OCI-LY3 (cell line): Measurements from ENCODE around the gene WFDC5.
"Not testable (repeated sequence)": the region's sequence is repeated elsewhere in the genome, so short reads cannot be mapped to it uniquely, and the experiment has no call there.

Experiments used
- H2AFZ ChIP-seq: fragments of 200-600, 300-600 bp; shearing (Covaris generic); 2 replicates; pipeline ENCODE4 v1.6.0; 2014; ENCODE audit warnings: antibody characterized with exemption, low read depth, low read length
- H3K27ac ChIP-seq: fragments of 200-600, 300-600 bp; sonication (generic); 2 replicates; pipeline ENCODE4 v1.5.1; 2014; ENCODE audit warnings: mild to moderate bottlenecking, low read length, moderate library complexity, mixed read lengths
- H3K27me3 ChIP-seq: fragments of 200-600, 300-600 bp; sonication (generic); 2 replicates; pipeline ENCODE4 v1.6.1; 2014; ENCODE audit warnings: low read depth, low read length, mixed read lengths
- H3K36me3 ChIP-seq: fragments of 200-600, 300-600 bp; sonication (generic); replicated peaks from 2 replicates; pipeline ENCODE3; 2014; ENCODE audit warnings: low read depth, low read length, mixed read lengths
- H3K4me1 ChIP-seq: fragments of 300-600, 200-600 bp; sonication (generic); 2 replicates; pipeline ENCODE4 v1.6.1; 2014; ENCODE audit warnings: low read length, mixed read lengths
- H3K4me2 ChIP-seq: fragments of 200-600, 300-600 bp; sonication (generic); 2 replicates; pipeline ENCODE4 v1.6.1; 2014; ENCODE audit warnings: low read length, mixed read lengths
- H3K4me3 ChIP-seq: fragments of 300-600, 200-600 bp; sonication (generic); 2 replicates; pipeline ENCODE4 v1.5.1; 2014; ENCODE audit warnings: antibody characterized with exemption, mild to moderate bottlenecking, low read length, moderate library complexity
- H3K79me2 ChIP-seq: fragments of 300-600, 200-600 bp; shearing (Covaris generic); 2 replicates; pipeline ENCODE4 v1.6.1; 2014; ENCODE audit warnings: mild to moderate bottlenecking, low read length, mixed read lengths
- H3K9ac ChIP-seq: fragments of 300-600, 200-600 bp; shearing (Covaris generic); 2 replicates; pipeline ENCODE4 v1.6.0; 2014; ENCODE audit warnings: mild to moderate bottlenecking, low read length, moderate library complexity
- H3K9me3 ChIP-seq: fragments of 200-600, 300-600 bp; shearing (Covaris generic); 2 replicates; pipeline ENCODE4 v1.6.1; 2014; ENCODE audit warnings: low read length, mixed read lengths; ENCODE audit not compliant: insufficient read depth
- H4K20me1 ChIP-seq: fragments of 200-600, 300-600 bp; sonication (generic); 2 replicates; pipeline ENCODE4 v1.6.1; 2016; ENCODE audit warnings: low read length, mixed read lengths; ENCODE audit not compliant: insufficient read depth
- EZH2phosphoT487 ChIP-seq: fragments of 200-600 bp; shearing (Covaris generic); IDR thresholded peaks from 2 replicates; pipeline ENCODE4 v1.6.1; 2018; ENCODE audit warnings: antibody characterized with exemption, mixed run types, low read depth
- TF ChIP-seq, protein P1 (sequence below): fragments of 200-600, 300-600 bp; sonication (generic); IDR thresholded peaks from 2 replicates; pipeline ENCODE4 v1.5.1; 2014; ENCODE audit warnings: antibody characterized with exemption, low read length, low read depth

The WFDC5 gene

DNA sequence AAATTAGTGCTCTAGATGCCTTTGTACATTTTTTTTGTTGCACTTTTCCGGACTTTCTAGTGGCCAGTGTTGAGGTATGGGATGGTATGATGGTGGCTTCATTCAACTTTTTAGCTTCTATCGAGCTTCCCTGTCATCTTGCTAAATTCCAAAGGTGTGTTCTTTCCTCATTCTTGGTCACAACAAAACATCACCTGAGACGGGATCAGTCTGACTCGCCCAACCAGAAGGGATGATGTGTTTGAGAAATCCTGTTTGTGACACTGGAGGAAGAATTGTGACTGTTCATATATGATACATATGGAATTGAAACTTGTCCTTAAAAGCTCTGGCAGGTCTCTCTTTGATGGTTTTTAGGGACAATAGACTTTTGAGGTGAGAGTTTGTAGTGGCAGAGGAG is 47.9 kb downstream of the WFDC5 start:
- peaks cover 99% of the 10 kb centered on the region for H3K79me2 ChIP-seq
- H3K27ac ChIP-seq: no peak overlapping the region
- no peak overlapping the region for H3K4me3 ChIP-seq
- H3K4me2 ChIP-seq: no peak overlapping the region
- H3K9ac ChIP-seq: no peak overlapping the region
- H3K9me3 ChIP-seq: no peaks in the 10 kb centered on the region
- TF ChIP-seq EZH2phosphoT487: no peak
- TF ChIP-seq, protein P1, sequence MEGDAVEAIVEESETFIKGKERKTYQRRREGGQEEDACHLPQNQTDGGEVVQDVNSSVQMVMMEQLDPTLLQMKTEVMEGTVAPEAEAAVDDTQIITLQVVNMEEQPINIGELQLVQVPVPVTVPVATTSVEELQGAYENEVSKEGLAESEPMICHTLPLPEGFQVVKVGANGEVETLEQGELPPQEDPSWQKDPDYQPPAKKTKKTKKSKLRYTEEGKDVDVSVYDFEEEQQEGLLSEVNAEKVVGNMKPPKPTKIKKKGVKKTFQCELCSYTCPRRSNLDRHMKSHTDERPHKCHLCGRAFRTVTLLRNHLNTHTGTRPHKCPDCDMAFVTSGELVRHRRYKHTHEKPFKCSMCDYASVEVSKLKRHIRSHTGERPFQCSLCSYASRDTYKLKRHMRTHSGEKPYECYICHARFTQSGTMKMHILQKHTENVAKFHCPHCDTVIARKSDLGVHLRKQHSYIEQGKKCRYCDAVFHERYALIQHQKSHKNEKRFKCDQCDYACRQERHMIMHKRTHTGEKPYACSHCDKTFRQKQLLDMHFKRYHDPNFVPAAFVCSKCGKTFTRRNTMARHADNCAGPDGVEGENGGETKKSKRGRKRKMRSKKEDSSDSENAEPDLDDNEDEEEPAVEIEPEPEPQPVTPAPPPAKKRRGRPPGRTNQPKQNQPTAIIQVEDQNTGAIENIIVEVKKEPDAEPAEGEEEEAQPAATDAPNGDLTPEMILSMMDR: no peak
- peaks cover 91% of the 10 kb centered on the region for H4K20me1 ChIP-seq
- H3K4me1 ChIP-seq: peaks cover 5% of the 10 kb centered on the region; the same call in 1 of the 2 replicates
- no peaks in the 10 kb centered on the region for H3K27me3 ChIP-seq
- H2AFZ ChIP-seq: no peak overlapping the region
- H3K36me3 ChIP-seq: peaks cover 77% of the 10 kb centered on the region

DNA sequence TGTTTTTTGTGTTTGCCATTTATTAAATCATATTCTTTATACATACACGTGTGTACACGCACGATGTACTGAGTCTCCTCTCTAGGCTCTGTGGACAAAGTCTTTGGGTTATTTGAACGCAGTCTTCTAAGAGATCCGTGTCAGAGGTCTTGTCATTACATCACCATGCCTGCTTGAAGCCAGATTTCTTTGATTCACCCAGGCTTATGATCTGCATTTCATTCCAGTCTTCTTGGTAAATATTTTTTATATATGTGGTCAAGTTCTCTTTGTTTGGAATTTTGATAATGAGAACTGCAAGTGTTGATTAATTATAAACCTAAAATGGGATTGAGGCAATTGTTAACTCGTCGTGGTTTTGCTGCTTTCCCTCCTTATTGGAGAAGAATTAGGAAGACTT is 48.6 kb downstream of the WFDC5 start:
- no peak overlapping the region for H3K9ac ChIP-seq
- H2AFZ ChIP-seq: no peak overlapping the region
- peaks cover 77% of the 10 kb centered on the region for H3K36me3 ChIP-seq
- H3K4me2 ChIP-seq: no peak overlapping the region
- peaks cover 5% of the 10 kb centered on the region; the same call in 1 of the 2 replicates for H3K4me1 ChIP-seq
- TF ChIP-seq EZH2phosphoT487: no peak
- TF ChIP-seq, protein P1: no peak
- no peak overlapping the region for H3K27ac ChIP-seq
- H3K27me3 ChIP-seq: no peaks in the 10 kb centered on the region
- peaks cover 91% of the 10 kb centered on the region for H4K20me1 ChIP-seq
- peaks cover 99% of the 10 kb centered on the region for H3K79me2 ChIP-seq
- H3K9me3 ChIP-seq: no peaks in the 10 kb centered on the region
- H3K4me3 ChIP-seq: no peak overlapping the region

DNA sequence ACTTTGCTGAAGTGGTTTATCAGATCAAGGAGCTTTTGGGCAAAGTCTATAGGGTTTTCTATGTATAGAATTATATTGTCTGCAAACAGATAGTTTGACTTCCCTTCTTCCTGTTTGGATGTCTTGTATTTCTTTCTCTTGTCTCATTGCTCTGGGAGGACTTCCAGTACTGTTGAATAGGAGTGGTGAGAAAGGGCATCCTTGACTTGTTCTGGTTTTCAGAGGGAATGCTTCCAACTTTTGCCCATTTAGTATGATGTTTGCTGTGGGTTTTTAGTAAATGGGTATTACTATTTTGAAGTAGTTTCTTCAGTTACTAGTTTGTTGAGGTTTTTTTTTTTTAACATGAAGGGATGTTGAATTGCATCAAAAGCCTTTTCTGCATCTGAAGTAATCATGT is 50.2 kb downstream of the WFDC5 start:
- H3K9me3 ChIP-seq: no peaks in the 10 kb centered on the region
- no peak overlapping the region for H3K27ac ChIP-seq
- peaks cover 99% of the 10 kb centered on the region for H3K79me2 ChIP-seq
- no peak overlapping the region for H2AFZ ChIP-seq
- H3K27me3 ChIP-seq: no peaks in the 10 kb centered on the region
- peaks cover 5% of the 10 kb centered on the region; the same call in 1 of the 2 replicates for H3K4me1 ChIP-seq
- H4K20me1 ChIP-seq: peaks cover 90% of the 10 kb centered on the region
- no peak for TF ChIP-seq EZH2phosphoT487
- TF ChIP-seq, protein P1: no peak
- peaks cover 78% of the 10 kb centered on the region for H3K36me3 ChIP-seq
- H3K4me2 ChIP-seq: no peak overlapping the region
- H3K9ac ChIP-seq: no peak overlapping the region
- H3K4me3 ChIP-seq: no peak overlapping the region

DNA sequence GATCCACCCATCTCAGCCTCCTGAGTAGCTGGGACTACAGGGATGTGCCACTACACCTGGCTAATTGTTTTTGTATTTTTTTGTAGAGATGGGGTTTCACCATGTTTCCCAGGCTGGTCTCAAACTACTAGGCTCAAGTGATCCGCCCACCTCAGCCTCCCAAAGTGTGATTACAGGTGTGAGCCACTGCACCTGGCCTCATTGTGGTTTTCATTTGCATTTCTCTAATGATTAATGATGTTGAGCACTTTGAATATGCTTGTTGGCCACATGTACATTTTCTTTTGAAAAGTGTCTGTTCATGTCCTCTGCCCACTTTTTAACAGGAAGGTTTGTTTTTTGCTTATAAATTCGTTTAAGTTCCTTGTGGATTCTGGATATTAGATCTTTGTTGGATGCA is 51.9 kb downstream of the WFDC5 start:
- Histone ChIP-seq H3K4me1 (peaks cover 18% of the 10 kb centered on the region), H3K36me3 (peaks cover 78% of the 10 kb centered on the region), H3K79me2 (peaks cover 99% of the 10 kb centered on the region), H4K20me1 (peaks cover 87% of the 10 kb centered on the region)
- not testable (repeated sequence) for H3K4me2 ChIP-seq, H3K4me3 ChIP-seq, H3K9me3 ChIP-seq, H3K27me3 ChIP-seq, H2AFZ ChIP-seq, H3K9ac ChIP-seq, H3K27ac ChIP-seq

DNA sequence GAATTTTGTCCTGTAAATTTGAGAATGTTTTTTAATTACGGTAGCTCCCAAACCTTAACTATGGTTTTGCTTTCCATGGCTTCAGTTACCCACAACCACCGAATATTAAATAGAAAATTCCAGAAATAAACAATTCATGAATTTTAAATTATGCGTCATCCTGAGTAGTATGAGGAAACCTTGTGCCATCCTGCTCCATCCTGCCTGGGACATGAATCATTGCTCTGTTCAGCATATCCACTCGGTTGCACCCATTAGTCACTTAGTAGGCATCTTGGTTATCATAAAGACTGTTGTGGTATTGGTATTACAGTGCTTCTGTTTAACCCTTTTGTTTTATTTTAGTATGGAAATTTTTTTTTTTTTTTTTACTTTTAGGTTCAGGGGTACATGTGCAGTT is 53.7 kb downstream of the WFDC5 start:
- H3K9me3 ChIP-seq: no peaks in the 10 kb centered on the region
- H3K27ac ChIP-seq: no peak overlapping the region
- no peak for TF ChIP-seq EZH2phosphoT487
- TF ChIP-seq, protein P1: no peak
- H3K4me2 ChIP-seq: no peak overlapping the region
- peaks cover 87% of the 10 kb centered on the region for H4K20me1 ChIP-seq
- peaks cover 99% of the 10 kb centered on the region for H3K79me2 ChIP-seq
- H3K36me3 ChIP-seq: peaks cover 77% of the 10 kb centered on the region
- H3K4me3 ChIP-seq: no peak overlapping the region
- H2AFZ ChIP-seq: no peak overlapping the region
- peaks cover 34% of the 10 kb centered on the region for H3K4me1 ChIP-seq
- H3K9ac ChIP-seq: no peak overlapping the region
- H3K27me3 ChIP-seq: no peaks in the 10 kb centered on the region
